ENCODE results near the gene THOC6. TPM values are rescaled to one million over a fixed set of nuclear protein-coding genes. Genes with fewer than 3 reads are reported as not detected.

The THOC6 gene
- total and polyA plus RNA-seq, 9 of the 15 experiments (the other 6 are each of a cell fraction or from before 2014, with no cell fraction given), result 2.5 to 65.4 (median 42.3) TPM

GRCh38 chr16:2990891-2991290 lies 32.9 kb upstream of the THOC6 start (continued):
- TF ChIP-seq THRA (IDR thresholded peaks at IDR 0.05) (no peak), KAT2B (IDR thresholded peaks at IDR 0.05; ENCODE audit: low read depth, low read length) (no peak), OTX1 (CRISPR knock-in tag; IDR thresholded peaks at IDR 0.05) (no peak), FOXK2 (conservative IDR thresholded peaks at IDR 0.05 in 1 of 2, IDR thresholded peaks at IDR 0.05 in 1 of 2; ENCODE audit: low read depth in 2 of 2) (no peak)

- CTCF ChIA-PET (ENCODE audit: low intra/inter-chr PET ratio), result no interaction called here
- TF ChIP-seq ATF4 (CRISPR knock-in tag; IDR thresholded peaks at IDR 0.05), result no peak
- TF ChIP-seq LARP7 (IDR thresholded peaks at IDR 0.05), result no peak
- no peak for TF ChIP-seq CEBPZ (IDR thresholded peaks at IDR 0.05; ENCODE audit: borderline replicate concordance, low read depth, low read length)
- no peak for TF ChIP-seq ZC3H8 (IDR thresholded peaks at IDR 0.05)
- TF ChIP-seq NFE2L1 (tag; IDR thresholded peaks at IDR 0.05; ENCODE audit: borderline replicate concordance, low read depth), result no peak
- TF ChIP-seq HSF4 (CRISPR knock-in tag; IDR thresholded peaks at IDR 0.05; ENCODE audit: borderline replicate concordance), result no peak
- no peak for TF ChIP-seq ZNF239 (CRISPR knock-in tag; IDR thresholded peaks at IDR 0.05)
- no peak for TF ChIP-seq CREB3L1 (IDR thresholded peaks at IDR 0.05; ENCODE audit: borderline replicate concordance, low read depth)
- TF ChIP-seq YBX1 (IDR thresholded peaks at IDR 0.05), result no peak
- TF ChIP-seq ZKSCAN8 (CRISPR knock-in tag; IDR thresholded peaks at IDR 0.05), result no peak
Observed at GRCh38 chr16:2991566-2992261, 32.1 kb upstream of the THOC6 start.

More at GRCh38 chr16:2991566-2992261, 32.1 kb upstream of the THOC6 start:
- Histone ChIP-seq H2AFZ (ENCODE audit: low read depth, low read length) (no peak overlapping the region), H3K9ac (ENCODE audit: insufficient read depth in 1 of 2, low read depth in 2 of 2, low read length in 2 of 2) (peak overlapping the region in 1 of 2 experiments; percentile 75; a peak in 2 of 4 replicates), H3K4me3 (no peak overlapping the region), H3K36me3 (ENCODE audit: control insufficient read depth, insufficient read depth, low read length) (no peaks in the 10 kb centered on the region), H3K79me2 (ENCODE audit: control insufficient read depth, insufficient read depth, low read length) (no peaks in the 10 kb centered on the region), H3K4me1 (replicated peaks in 1 of 2; ENCODE audit: control insufficient read depth in 2 of 2, insufficient read depth in 2 of 2, low read length in 2 of 2) (peaks cover 0 to 43% of the 10 kb centered on the region in 2 experiments; a peak in 2 of 5 replicates), H3K9me3 (replicated peaks; ENCODE audit: control insufficient read depth, insufficient read depth, low read depth, low read length) (no peaks in the 10 kb centered on the region), H4K20me1 (replicated peaks; ENCODE audit: control insufficient read depth, insufficient read depth, low read length) (no peaks in the 10 kb centered on the region), H3K27ac (ENCODE audit: extremely low read depth, low read depth, low read length) (no peak overlapping the region), H3K9me1 (ENCODE audit: control insufficient read depth, insufficient read depth, low read length) (no peaks in the 10 kb centered on the region), H3K4me2 (ENCODE audit: insufficient read depth, low read length) (no peak overlapping the region), H3K27me3 (ENCODE audit: control insufficient read depth in 2 of 2, insufficient read depth in 2 of 2, low read length in 2 of 2) (no peaks in the 10 kb centered on the region)
- no TSS peak for BruUV-seq (replicated peaks)
- DNase-seq (ENCODE audit: extremely low read depth in 1 of 4, low spot score in 3 of 4) (no peak), ATAC-seq (no peak), FAIRE-seq (no peak)
- 56% methylated on average over 8 of the region's 12 CpGs for WGBS (ENCODE audit: insufficient coverage, low coverage, missing lambda C conversion rate)
- in situ Hi-C loops (cut with MboI), result no loop called here
- intact Hi-C loops (cut with micrococcal nuclease), result no loop called here
- POLR2A ChIA-PET, result interaction anchor here (0.6 to 1.0 kb wide), 5 partner anchors 11 to 27 kb away, joined by 3 read pairs; no protein-coding TSS in a partner anchor

All from K562 (cell line).